Dermis microvascular lymphatic vessel endothelial cell (primary cell): ENCODE results near the gene MCFD2. TPM values are rescaled to one million over a fixed set of nuclear protein-coding genes. Genes with fewer than 3 reads are reported as not detected.
"Not testable (repeated sequence)": the region's sequence is repeated elsewhere in the genome, so short reads cannot be mapped to it uniquely, and the experiment has no call there.

Experiments used
- DNase-seq, 2 donors: peaks; one replicate each; pipeline versions ENCODE4 v3.0.0 to v3.0.0-alpha.2; 2010; ENCODE audit warnings: low read depth in 2 of 2
- total RNA-seq: library from RNA; depleted of rRNA; stranded (reverse); fragments of >200 nt; gene quantifications from 2 replicates; pipeline ENCODE4 v1.2.1, GENCODE V29; 2014

MCFD2 gene
- total RNA-seq, 1 donor from 2014 or later: 182 TPM

- DNase-seq: not testable (repeated sequence)
These were observed 10.5 kb downstream of the MCFD2 start for GRCh38 chr2:46904908-46905678.

GRCh38 chr2:46902980-46903379 lies 12.6 kb downstream of the MCFD2 start:
- DNase-seq: not testable (repeated sequence)

GRCh38 chr2:46902465-46902864 lies 13.1 kb downstream of the MCFD2 start:
- no peak for DNase-seq

GRCh38 chr2:46901611-46902010 lies 14.0 kb downstream of the MCFD2 start:
- no peak for DNase-seq

GRCh38 chr2:46900381-46900780 lies 15.2 kb downstream of the MCFD2 start:
- no peak for DNase-seq

GRCh38 chr2:46899053-46899452 lies 16.6 kb downstream of the MCFD2 start:
- no peak for DNase-seq

- DNase-seq: no peak
These were observed 17.6 kb downstream of the MCFD2 start for GRCh38 chr2:46898024-46898423.

- no peak for DNase-seq
These were observed 22.2 kb downstream of the MCFD2 start for GRCh38 chr2:46893269-46893939.

- DNase-seq: no peak
These were observed 23.6 kb downstream of the MCFD2 start for GRCh38 chr2:46891956-46892553.

GRCh38 chr2:46888421-46888952 lies 27.1 kb downstream of the MCFD2 start:
- no peak for DNase-seq

GRCh38 chr2:46887028-46887885 lies 28.3 kb downstream of the MCFD2 start:
- no peak for DNase-seq

- DNase-seq: no peak
These were observed 29.2 kb downstream of the MCFD2 start for GRCh38 chr2:46886268-46887027.

GRCh38 chr2:46885376-46885775 lies 30.2 kb downstream of the MCFD2 start:
- DNase-seq: no peak

GRCh38 chr2:46879511-46879910 lies 36.1 kb downstream of the MCFD2 start:
- no peak for DNase-seq

- DNase-seq: peak; percentile 90 to 91
These were observed 36.7 kb downstream of the MCFD2 start for GRCh38 chr2:46878886-46879285.

GRCh38 chr2:46878240-46878877 lies 37.2 kb downstream of the MCFD2 start:
- DNase-seq: no peak

GRCh38 chr2:46877619-46878113 lies 37.9 kb downstream of the MCFD2 start:
- no peak for DNase-seq

GRCh38 chr2:46876741-46877384 lies 38.7 kb downstream of the MCFD2 start:
- DNase-seq: peak; percentile 55 to 78

GRCh38 chr2:46875962-46876689 lies 39.5 kb downstream of the MCFD2 start:
- DNase-seq: not testable (repeated sequence)
